ENCODE measurements around the gene GMDS. TPM values are rescaled to one million over a fixed set of nuclear protein-coding genes. Genes with fewer than 3 reads are reported as not detected.

Gene GMDS
- total RNA-seq, 2 experiments from 2014 or later, result 31.1 to 35.9 TPM

DNA sequence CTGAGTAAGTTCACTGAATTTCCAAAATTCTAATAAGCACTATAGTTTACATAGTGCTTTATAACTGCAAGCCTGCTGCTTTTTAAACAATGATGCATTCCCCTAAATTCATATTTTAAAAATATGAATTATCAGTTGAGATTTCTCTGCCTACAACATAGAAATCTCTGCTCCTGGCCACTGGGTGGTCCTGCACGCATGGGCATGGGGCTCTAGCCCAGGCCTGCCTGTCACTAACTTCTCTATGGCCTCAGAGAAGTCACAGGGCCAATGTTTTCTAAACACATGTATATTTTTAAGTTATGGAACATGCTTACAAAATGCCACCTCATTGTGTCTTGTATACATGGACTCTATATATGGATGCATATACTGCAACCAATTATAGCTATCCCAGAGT, 424.7 kb downstream of the GMDS start:
- DNase-seq, result no peak
- Mint-ChIP-seq H3K27me3 (no peaks in the 10 kb centered on the region), H3K36me3 (ENCODE audit: low read depth) (no peaks in the 10 kb centered on the region), H3K9me3 (no peaks in the 10 kb centered on the region), H3K27ac (no peak overlapping the region), H3K4me1 (no peaks in the 10 kb centered on the region), H3K4me3 (no peak overlapping the region)
- CTCF ChIA-PET, result no interaction called here
- POLR2A ChIA-PET, result interaction anchor here (1.0 kb wide), 1 partner anchor 814 kb away, joined by 3 read pairs; no protein-coding TSS in a partner anchor

DNA sequence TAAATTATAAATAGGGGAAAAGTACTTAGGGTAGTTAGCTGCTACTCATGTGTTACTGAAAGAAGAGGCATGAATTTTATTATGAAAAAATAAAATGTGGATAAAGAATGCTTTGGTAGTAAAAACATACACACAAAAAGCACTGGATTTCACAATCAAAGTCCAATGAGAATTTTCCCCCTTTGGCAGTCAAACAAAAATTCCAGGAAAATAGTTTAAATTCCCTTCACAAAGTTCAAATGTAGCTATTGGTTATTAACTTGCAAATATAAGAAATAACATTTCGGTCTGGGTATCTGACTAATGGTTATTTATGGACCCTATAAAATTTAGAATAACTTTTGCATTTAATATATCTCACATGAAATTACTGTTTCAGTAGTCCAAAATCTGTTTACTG, 425.2 kb downstream of the GMDS start:
- no peaks in the 10 kb centered on the region for H3K4me1 Mint-ChIP-seq
- H3K27me3 Mint-ChIP-seq, result no peaks in the 10 kb centered on the region
- H3K9me3 Mint-ChIP-seq, result no peaks in the 10 kb centered on the region
- H3K4me3 Mint-ChIP-seq, result no peak overlapping the region
- no peak for DNase-seq
- H3K27ac Mint-ChIP-seq, result no peak overlapping the region
- ChIA-PET CTCF (no interaction called here), POLR2A (interaction anchor here (1.0 kb wide), 1 partner anchor 815 kb away, joined by 3 read pairs; no protein-coding TSS in a partner anchor)
- no peaks in the 10 kb centered on the region for H3K36me3 Mint-ChIP-seq (ENCODE audit: low read depth)

DNA sequence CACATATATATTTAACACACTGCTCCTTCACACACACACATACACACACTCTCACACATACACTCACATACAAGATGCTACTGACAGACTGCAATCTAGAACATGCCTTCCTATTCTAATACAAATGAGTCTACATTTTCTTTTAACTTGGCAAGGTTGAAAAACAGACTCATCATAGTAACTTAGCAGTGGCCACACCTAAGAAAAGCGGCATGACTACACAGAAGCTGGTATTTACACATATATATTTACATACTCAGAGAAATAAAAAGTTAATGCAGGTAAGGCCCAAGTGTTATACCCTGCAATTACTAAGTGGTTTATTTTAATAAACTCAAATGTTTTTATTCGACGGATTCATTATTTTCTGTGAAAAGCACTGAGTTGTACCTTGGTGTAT, 426.4 kb downstream of the GMDS start:
- Mint-ChIP-seq H3K4me1 (peaks cover 3% of the 10 kb centered on the region), H3K27me3 (no peaks in the 10 kb centered on the region), H3K4me3 (no peak overlapping the region), H3K27ac (no peak overlapping the region), H3K36me3 (ENCODE audit: low read depth) (no peaks in the 10 kb centered on the region), H3K9me3 (no peaks in the 10 kb centered on the region)
- ChIA-PET POLR2A (no interaction called here), CTCF (no interaction called here)
- DNase-seq, result no peak

DNA sequence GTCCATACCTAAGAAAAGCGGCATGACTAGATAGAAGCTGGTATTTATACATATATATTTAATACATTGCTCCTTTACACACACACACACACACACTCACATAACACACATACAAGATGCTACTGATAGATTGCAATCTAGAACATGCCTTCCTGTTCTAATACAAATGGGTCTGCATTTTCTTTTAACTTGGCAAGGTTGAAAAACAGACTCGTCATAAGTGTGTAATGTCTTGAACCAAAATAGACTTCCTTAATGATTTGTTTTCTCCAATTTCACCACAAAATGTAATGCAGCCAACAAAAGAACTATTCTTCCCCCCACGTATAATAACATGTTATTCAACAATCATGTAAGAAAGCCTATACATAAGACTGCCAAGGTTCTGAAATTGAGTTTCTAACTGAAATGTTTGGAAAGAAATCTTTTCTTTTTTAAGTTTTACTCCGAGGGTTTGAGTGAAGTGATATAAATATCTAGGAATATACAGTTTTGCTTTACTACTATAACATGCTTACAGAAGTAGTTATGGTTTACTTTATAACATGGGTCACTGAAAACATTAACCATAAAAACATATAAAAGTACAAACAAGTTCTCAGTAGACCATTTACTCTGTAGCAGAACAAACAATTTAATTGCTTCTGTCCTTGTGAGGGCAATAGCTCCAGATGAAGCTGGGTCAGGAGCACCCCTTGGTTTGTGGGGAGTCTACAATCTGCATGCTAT, 428.2 kb downstream of the GMDS start:
- DNase-seq, result no peak
- H3K36me3 Mint-ChIP-seq (ENCODE audit: low read depth), result no peaks in the 10 kb centered on the region
- no peaks in the 10 kb centered on the region for H3K9me3 Mint-ChIP-seq
- H3K27ac Mint-ChIP-seq, result no peak overlapping the region
- no peaks in the 10 kb centered on the region for H3K27me3 Mint-ChIP-seq
- POLR2A ChIA-PET, result no interaction called here
- H3K4me1 Mint-ChIP-seq, result peaks cover 5% of the 10 kb centered on the region
- CTCF ChIA-PET, result interaction anchor here (0.6 kb wide), 1 partner anchor 61 kb away, joined by 4 read pairs; no protein-coding TSS in a partner anchor
- no peak overlapping the region for H3K4me3 Mint-ChIP-seq

DNA sequence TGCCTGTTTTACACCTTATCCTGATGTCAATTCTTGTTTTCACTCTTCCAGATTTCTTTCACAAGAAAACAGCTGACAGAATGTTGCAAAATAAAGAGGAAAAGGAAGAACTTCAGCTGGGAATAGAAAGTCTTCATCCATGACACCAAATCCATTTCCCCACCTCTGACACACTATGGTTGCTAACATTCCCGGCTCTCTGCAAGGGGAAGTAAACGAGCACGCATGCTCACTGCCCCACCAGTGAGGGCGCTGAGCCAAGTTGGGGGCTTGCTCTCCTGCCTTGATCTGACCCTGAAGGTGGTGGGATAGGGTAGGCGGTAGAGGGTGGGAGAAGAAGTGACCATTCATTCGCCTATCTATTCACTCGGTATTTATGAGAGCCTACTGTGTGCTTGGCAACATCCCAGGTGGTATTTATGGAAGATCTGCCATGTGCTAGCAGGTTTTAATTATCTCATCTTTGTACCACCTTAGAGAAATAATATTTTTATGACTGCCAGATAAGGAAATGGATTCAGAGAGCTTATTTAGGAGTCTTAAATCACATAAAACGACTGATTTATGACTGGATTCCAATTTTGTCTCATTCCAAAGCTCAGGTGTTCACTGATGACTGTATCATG, 429.5 kb downstream of the GMDS start:
- no peak overlapping the region for H3K27ac Mint-ChIP-seq
- H3K27me3 Mint-ChIP-seq, result no peaks in the 10 kb centered on the region
- H3K4me1 Mint-ChIP-seq, result peaks cover 5% of the 10 kb centered on the region
- H3K36me3 Mint-ChIP-seq (ENCODE audit: low read depth), result no peaks in the 10 kb centered on the region
- ChIA-PET CTCF (interaction anchor here (0.6 kb wide), 1 partner anchor 140 kb away, joined by 4 read pairs; no protein-coding TSS in a partner anchor), POLR2A (no interaction called here)
- no peaks in the 10 kb centered on the region for H3K9me3 Mint-ChIP-seq
- DNase-seq, result no peak
- no peak overlapping the region for H3K4me3 Mint-ChIP-seq

DNA sequence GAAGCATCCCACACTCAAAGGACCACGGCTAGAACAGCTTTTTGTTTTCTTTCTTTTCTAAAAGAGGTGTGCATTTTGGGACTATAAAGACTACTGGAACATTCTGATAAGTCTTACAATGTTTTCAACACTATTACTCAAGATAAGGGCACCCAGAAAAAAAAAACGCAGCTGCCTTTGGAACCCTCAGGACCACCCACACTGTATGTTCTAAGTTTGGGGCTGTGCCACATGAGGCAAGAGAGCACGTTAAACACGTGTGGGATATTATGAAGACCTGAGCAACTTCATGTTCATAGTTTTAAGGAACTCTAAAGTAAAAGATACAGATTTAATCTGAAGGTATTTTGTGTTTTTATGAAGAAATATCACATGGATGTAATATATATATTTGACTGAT, 431.1 kb downstream of the GMDS start:
- no peaks in the 10 kb centered on the region for H3K9me3 Mint-ChIP-seq
- peaks cover 5% of the 10 kb centered on the region for H3K4me1 Mint-ChIP-seq
- H3K4me3 Mint-ChIP-seq, result no peak overlapping the region
- no peak for DNase-seq
- H3K27me3 Mint-ChIP-seq, result no peaks in the 10 kb centered on the region
- ChIA-PET CTCF (no interaction called here), POLR2A (no interaction called here)
- no peak overlapping the region for H3K27ac Mint-ChIP-seq
- no peaks in the 10 kb centered on the region for H3K36me3 Mint-ChIP-seq (ENCODE audit: low read depth)

DNA sequence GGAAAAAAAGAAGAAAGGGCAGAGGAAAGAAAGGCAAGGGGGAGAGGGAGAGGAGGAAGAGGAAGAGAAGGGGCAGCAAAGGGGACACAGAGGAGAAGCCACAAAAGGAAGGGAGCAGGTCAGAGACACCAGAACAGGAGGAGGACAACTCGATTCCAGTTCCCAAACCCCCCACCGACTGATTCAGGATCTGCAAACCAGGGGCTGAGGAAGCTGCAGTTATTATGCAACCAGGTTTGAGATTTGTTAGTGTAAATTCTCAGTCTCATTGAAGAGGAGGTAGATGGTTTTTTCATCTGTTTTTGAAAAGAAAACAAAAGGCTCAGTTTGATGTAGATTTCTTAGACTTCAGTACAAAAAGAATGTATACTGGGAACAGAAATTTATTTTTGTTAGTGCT, 432.9 kb downstream of the GMDS start:
- CTCF ChIA-PET, result no interaction called here
- H3K9me3 Mint-ChIP-seq, result no peaks in the 10 kb centered on the region
- POLR2A ChIA-PET, result no interaction called here
- no peaks in the 10 kb centered on the region for H3K36me3 Mint-ChIP-seq (ENCODE audit: low read depth)
- H3K27me3 Mint-ChIP-seq, result no peaks in the 10 kb centered on the region
- H3K4me1 Mint-ChIP-seq, result peaks cover 5% of the 10 kb centered on the region
- H3K27ac Mint-ChIP-seq, result no peak overlapping the region
- DNase-seq, result no peak
- no peak overlapping the region for H3K4me3 Mint-ChIP-seq

DNA sequence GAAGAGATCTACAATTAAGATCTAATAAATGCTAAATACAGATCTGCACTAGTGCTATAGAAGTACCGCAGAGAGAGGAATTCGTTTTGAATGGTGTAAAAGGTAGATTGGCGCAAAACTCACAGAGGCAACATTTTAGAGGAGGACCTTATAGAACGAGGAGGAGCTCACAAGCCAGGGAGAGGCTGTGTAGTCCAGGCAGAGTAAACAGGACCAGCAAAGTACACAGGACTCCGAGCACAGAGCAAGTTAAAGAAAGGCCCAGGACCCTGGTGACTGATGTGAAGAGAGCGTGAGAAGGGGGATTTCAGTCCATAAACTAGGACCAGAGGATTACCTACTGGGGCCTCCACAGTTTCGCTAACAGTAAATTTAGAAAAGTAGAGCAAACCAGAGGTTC, 433.4 kb downstream of the GMDS start:
- peaks cover 5% of the 10 kb centered on the region for H3K4me1 Mint-ChIP-seq
- no peak overlapping the region for H3K27ac Mint-ChIP-seq
- H3K36me3 Mint-ChIP-seq (ENCODE audit: low read depth), result no peaks in the 10 kb centered on the region
- H3K4me3 Mint-ChIP-seq, result no peak overlapping the region
- POLR2A ChIA-PET, result no interaction called here
- no peaks in the 10 kb centered on the region for H3K27me3 Mint-ChIP-seq
- H3K9me3 Mint-ChIP-seq, result no peaks in the 10 kb centered on the region
- CTCF ChIA-PET, result no interaction called here
- DNase-seq, result no peak

DNA sequence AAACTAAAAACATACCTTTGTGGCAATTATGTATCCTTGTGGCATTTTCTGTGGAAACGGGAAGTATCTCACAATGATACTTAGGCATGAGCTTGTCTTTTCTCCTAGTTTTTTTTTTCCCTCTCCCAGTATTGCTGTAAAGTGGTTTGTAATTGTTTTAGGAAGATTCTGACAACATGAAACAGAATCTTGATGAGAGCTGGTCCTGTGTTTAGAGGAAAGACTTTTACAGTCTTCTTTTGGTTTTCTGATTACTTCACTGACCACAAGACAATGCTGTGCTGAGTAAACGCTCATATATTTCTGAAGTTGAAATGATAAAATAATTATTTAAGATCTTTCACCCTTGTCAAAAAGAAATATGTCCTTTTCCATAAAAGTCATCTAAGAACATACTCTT, 434.5 kb downstream of the GMDS start:
- Mint-ChIP-seq H3K36me3 (ENCODE audit: low read depth) (no peaks in the 10 kb centered on the region), H3K9me3 (no peaks in the 10 kb centered on the region), H3K4me3 (no peak overlapping the region), H3K27ac (no peak overlapping the region), H3K4me1 (peaks cover 5% of the 10 kb centered on the region), H3K27me3 (no peaks in the 10 kb centered on the region)
- DNase-seq, result no peak
- CTCF ChIA-PET, result interaction anchor here (0.6 kb wide), 1 partner anchor 670 kb away, joined by 3 read pairs; no protein-coding TSS in a partner anchor
- POLR2A ChIA-PET, result no interaction called here

DNA sequence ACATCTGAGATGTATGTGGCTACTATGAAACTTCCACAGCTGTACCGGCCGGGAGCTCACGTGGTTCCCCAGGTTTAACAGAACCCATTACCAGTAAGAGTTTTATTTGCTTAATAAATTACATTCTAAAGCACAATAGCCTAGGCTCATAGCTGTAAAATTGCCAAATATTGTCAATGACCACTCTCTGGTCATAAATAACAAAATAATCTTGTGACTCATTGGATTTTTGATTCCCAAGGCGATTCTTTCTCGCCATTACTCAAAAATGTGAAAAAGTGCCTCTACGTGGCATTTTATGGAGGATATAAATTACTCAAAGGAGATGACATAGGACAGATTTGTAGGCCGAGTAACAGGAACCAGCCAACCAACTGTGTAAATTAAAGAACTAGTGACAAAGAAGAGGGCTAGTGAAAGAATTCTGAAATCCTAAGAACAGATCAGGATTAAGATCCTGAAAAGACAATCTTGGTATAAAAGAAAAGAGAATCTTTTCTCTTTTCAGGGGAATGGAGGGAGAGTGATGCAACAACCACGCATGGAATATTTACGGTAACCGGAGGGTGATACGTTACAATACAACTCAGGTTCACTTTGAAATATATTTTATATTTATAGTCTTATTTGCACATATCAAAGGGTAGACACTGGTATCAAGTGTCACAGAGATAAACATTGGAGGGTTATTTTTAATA, 436.0 kb downstream of the GMDS start:
- Mint-ChIP-seq H3K36me3 (ENCODE audit: low read depth) (no peaks in the 10 kb centered on the region), H3K27ac (no peak overlapping the region), H3K27me3 (no peaks in the 10 kb centered on the region), H3K4me3 (no peak overlapping the region), H3K9me3 (no peaks in the 10 kb centered on the region), H3K4me1 (peaks cover 5% of the 10 kb centered on the region)
- DNase-seq, result no peak
- ChIA-PET POLR2A (no interaction called here), CTCF (no interaction called here)

DNA sequence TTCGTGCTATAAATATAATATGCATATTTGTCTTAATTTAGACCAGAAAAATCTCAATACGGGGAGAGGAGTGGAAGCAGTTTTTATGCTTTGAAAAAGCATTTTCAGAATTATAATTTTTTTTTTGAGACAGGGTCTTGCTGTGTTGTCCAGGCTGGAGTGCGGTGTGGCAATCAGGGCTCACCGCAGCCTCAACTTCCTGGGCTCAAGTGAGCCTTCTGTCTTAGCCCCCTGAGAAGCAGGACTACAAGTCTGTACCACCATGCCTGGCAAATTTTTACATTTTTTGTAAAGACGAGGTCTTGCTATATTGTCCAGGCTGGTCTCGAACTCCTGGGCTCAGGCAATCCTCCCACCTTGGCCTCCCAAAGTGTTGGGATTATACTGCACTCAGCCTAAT, 438.5 kb downstream of the GMDS start:
- Mint-ChIP-seq H3K27ac (no peak overlapping the region), H3K27me3 (no peaks in the 10 kb centered on the region), H3K4me3 (no peak overlapping the region), H3K9me3 (no peaks in the 10 kb centered on the region), H3K4me1 (no peaks in the 10 kb centered on the region), H3K36me3 (ENCODE audit: low read depth) (no peaks in the 10 kb centered on the region)
- ChIA-PET POLR2A (no interaction called here), CTCF (no interaction called here)
- no peak for DNase-seq

DNA sequence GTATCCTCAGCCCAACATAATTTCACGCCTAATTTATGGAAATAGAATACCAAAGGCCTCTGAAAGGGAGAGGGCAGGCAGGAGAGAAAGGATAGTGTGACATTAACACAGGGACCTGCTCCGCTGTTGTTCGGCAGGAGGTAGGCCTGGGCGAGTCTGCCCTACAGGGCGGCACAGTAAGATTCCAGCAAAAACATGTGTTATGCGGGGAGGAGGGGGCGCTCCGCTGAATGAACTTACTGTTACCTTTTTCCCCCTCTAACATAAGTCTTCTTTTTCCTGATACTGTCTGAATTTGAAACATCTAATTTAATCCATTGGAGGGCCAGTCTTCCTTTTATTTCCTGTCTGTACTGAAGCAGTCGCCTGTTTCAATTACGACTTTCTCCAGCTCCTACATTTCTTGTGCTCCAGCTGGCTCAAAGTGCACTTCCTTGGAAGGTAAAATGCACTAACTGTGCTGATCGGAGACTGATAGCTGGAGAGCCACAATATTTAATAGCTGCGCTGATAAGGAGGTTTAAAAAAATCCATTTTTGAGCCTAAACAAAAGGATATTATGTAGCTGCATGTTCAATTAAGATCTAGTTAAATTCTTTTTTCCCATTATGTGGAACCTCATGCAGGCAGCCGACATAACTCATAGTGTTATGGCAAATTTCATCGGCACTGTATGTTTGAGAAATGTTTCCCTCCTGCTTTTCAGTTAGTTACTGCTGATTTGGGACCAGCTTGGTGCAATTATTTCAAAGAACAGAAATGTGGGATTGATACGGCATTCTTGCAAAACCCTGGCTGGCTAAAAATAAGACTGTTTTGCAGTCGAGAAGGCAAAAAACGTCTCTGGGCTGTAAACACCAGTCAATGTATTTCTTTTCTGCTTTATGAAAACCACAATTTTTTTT, 442.7 kb downstream of the GMDS start:
- no peak for DNase-seq
- no peaks in the 10 kb centered on the region for H3K27me3 Mint-ChIP-seq
- POLR2A ChIA-PET, result no interaction called here
- H3K36me3 Mint-ChIP-seq (ENCODE audit: low read depth), result no peaks in the 10 kb centered on the region
- CTCF ChIA-PET, result no interaction called here
- peaks cover 4% of the 10 kb centered on the region for H3K4me1 Mint-ChIP-seq
- no peak overlapping the region for H3K4me3 Mint-ChIP-seq
- H3K9me3 Mint-ChIP-seq, result no peaks in the 10 kb centered on the region
- H3K27ac Mint-ChIP-seq, result no peak overlapping the region

DNA sequence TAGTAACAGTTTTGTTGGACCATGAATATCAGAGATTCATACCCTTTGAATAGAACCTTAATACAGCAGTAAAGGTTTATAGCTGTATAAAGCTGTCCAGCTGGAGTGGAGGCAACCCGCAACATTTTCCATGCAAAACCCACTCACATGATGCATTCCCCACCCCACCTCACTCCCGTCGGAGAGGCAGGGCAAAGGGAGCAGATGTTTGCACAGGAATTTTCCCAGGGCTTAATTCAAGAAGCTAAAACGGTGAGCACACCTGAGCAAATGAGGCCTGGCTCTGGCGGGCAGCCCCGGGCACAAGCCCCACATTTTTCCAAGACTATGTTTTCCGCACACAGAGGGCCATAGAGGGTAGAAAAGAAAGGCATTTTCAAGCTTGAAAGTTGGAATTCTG, 444.0 kb downstream of the GMDS start:
- CTCF ChIA-PET, result interaction anchor here (0.8 kb wide), 1 partner anchor 186 kb away, joined by 3 read pairs; no protein-coding TSS in a partner anchor
- peaks cover 12% of the 10 kb centered on the region for H3K4me1 Mint-ChIP-seq
- no peaks in the 10 kb centered on the region for H3K9me3 Mint-ChIP-seq
- H3K27ac Mint-ChIP-seq, result no peak overlapping the region
- no peaks in the 10 kb centered on the region for H3K36me3 Mint-ChIP-seq (ENCODE audit: low read depth)
- no peak for DNase-seq
- no peaks in the 10 kb centered on the region for H3K27me3 Mint-ChIP-seq
- POLR2A ChIA-PET, result no interaction called here
- no peak overlapping the region for H3K4me3 Mint-ChIP-seq
